ENCODE results near the gene WDR1.

WDR1 gene

GRCh38 chr4:10086506-10087120 is 30.0 kb downstream of the WDR1 start:
- H3K9me2 ChIP-seq (ENCODE audit: low read depth, low read length), result no peaks in the 10 kb centered on the region

GRCh38 chr4:10085828-10086505 is 30.6 kb downstream of the WDR1 start:
- Histone ChIP-seq H3K4me1 (ENCODE audit: insufficient read depth, low read length, severe bottlenecking) (no peaks in the 10 kb centered on the region), H3K9ac (ENCODE audit: low read length) (no peak overlapping the region), H3K79me2 (ENCODE audit: insufficient read depth, low read length) (no peaks in the 10 kb centered on the region), H3K4me2 (ENCODE audit: low read length) (no peak overlapping the region), H2AFZ (ENCODE audit: low read length) (no peak overlapping the region), H4K20me1 (ENCODE audit: insufficient read depth, low read length) (no peaks in the 10 kb centered on the region), H3K27me3 (ENCODE audit: insufficient read depth, low read length) (no peaks in the 10 kb centered on the region), H3F3A (ENCODE audit: insufficient read depth, low read length) (no peaks in the 10 kb centered on the region), H3K27ac (ENCODE audit: low read depth, low read length, poor library complexity, severe bottlenecking) (no peak overlapping the region), H3K4me3 (ENCODE audit: low read depth, low read length, poor library complexity, severe bottlenecking) (no peak overlapping the region), H3K9me2 (ENCODE audit: low read depth, low read length) (no peaks in the 10 kb centered on the region), H3K9me3 (ENCODE audit: low read length) (no peaks in the 10 kb centered on the region), H3K36me3 (ENCODE audit: insufficient read depth, low read length) (peaks cover 73% of the 10 kb centered on the region)
- TF ChIP-seq EZH2 (IDR thresholded peaks at IDR 0.05; ENCODE audit: borderline replicate concordance, low read length) (no peak), CTCF (IDR thresholded peaks at IDR 0.05; ENCODE audit: low read length) (no peak)

More at GRCh38 chr4:10086506-10087120, 30.0 kb downstream of the WDR1 start:
- Histone ChIP-seq H3K79me2 (ENCODE audit: insufficient read depth, low read length) (no peaks in the 10 kb centered on the region), H3K36me3 (ENCODE audit: insufficient read depth, low read length) (peaks cover 75% of the 10 kb centered on the region), H2AFZ (ENCODE audit: low read length) (no peak overlapping the region), H3K9ac (ENCODE audit: low read length) (no peak overlapping the region), H3K4me1 (ENCODE audit: insufficient read depth, low read length, severe bottlenecking) (no peaks in the 10 kb centered on the region), H3K27me3 (ENCODE audit: insufficient read depth, low read length) (no peaks in the 10 kb centered on the region), H3K4me3 (ENCODE audit: low read depth, low read length, poor library complexity, severe bottlenecking) (no peak overlapping the region), H3F3A (ENCODE audit: insufficient read depth, low read length) (no peaks in the 10 kb centered on the region), H3K4me2 (ENCODE audit: low read length) (no peak overlapping the region), H3K9me3 (ENCODE audit: low read length) (no peaks in the 10 kb centered on the region), H3K27ac (ENCODE audit: low read depth, low read length, poor library complexity, severe bottlenecking) (no peak overlapping the region), H4K20me1 (ENCODE audit: insufficient read depth, low read length) (no peaks in the 10 kb centered on the region)
- TF ChIP-seq EZH2 (IDR thresholded peaks at IDR 0.05; ENCODE audit: borderline replicate concordance, low read length) (no peak), CTCF (IDR thresholded peaks at IDR 0.05; ENCODE audit: low read length) (no peak)

- Histone ChIP-seq H3K27me3 (ENCODE audit: insufficient read depth, low read length) (no peaks in the 10 kb centered on the region), H3K4me1 (ENCODE audit: insufficient read depth, low read length, severe bottlenecking) (no peaks in the 10 kb centered on the region), H2AFZ (ENCODE audit: low read length) (no peak overlapping the region), H4K20me1 (ENCODE audit: insufficient read depth, low read length) (no peaks in the 10 kb centered on the region), H3K9ac (ENCODE audit: low read length) (no peak overlapping the region), H3K79me2 (ENCODE audit: insufficient read depth, low read length) (no peaks in the 10 kb centered on the region), H3K27ac (ENCODE audit: low read depth, low read length, poor library complexity, severe bottlenecking) (no peak overlapping the region), H3K4me2 (ENCODE audit: low read length) (no peak overlapping the region), H3K9me3 (ENCODE audit: low read length) (no peaks in the 10 kb centered on the region), H3K36me3 (ENCODE audit: insufficient read depth, low read length) (peaks cover 74% of the 10 kb centered on the region), H3K9me2 (ENCODE audit: low read depth, low read length) (no peaks in the 10 kb centered on the region), H3K4me3 (ENCODE audit: low read depth, low read length, poor library complexity, severe bottlenecking) (no peak overlapping the region), H3F3A (ENCODE audit: insufficient read depth, low read length) (no peaks in the 10 kb centered on the region)
- TF ChIP-seq EZH2 (IDR thresholded peaks at IDR 0.05; ENCODE audit: borderline replicate concordance, low read length) (no peak), CTCF (IDR thresholded peaks at IDR 0.05; ENCODE audit: low read length) (no peak)
These were observed 31.2 kb downstream of the WDR1 start for GRCh38 chr4:10085386-10085785.

Data from OCI-LY1 (cell line).